HL-60 (cell line): ENCODE data around the gene ENOX2.
"Not testable (repeated sequence)": the region's sequence is repeated elsewhere in the genome, so short reads cannot be mapped to it uniquely, and the experiment has no call there.

Experiments
- DNase-seq, 2 experiments: peaks; one replicate each; pipeline ENCODE4 v3.0.0-alpha.2; 2010 to 2020; ENCODE audit warnings: low read depth in 1 of 2, low spot score in 1 of 2
- H3K27ac ChIP-seq: fragments of 250-450 bp; sonication (Bioruptor Pico); replicated peaks from 2 replicates; pipeline ENCODE4 v1.5.1; 2020; ENCODE audit warnings: mild to moderate bottlenecking, moderate library complexity
- H3K27me3 ChIP-seq: fragments of 250-450 bp; sonication (Bioruptor Pico); 2 replicates; pipeline ENCODE4 v1.5.1; 2021; ENCODE audit warnings: mild to moderate bottlenecking, moderate library complexity; ENCODE audit not compliant: insufficient read depth, poor library complexity, severe bottlenecking
- H3K4me3 ChIP-seq: replicated peaks from 2 replicates; pipeline ENCODE4 v1.5.1; 2011; ENCODE audit warnings: mild to moderate bottlenecking, control low read depth, low read length; ENCODE audit not compliant: insufficient read depth
- GABPA ChIP-seq: IDR thresholded peaks from 2 replicates; pipeline ENCODE4 v1.6.1; 2012; ENCODE audit warnings: low read depth
- POLR2AphosphoS5 ChIP-seq: IDR thresholded peaks from 2 replicates; pipeline ENCODE4 v1.6.1; 2012; ENCODE audit warnings: low read depth
- SPI1 ChIP-seq: IDR thresholded peaks from 2 replicates; pipeline ENCODE4 v1.6.1; 2012; ENCODE audit warnings: low read depth, mild to moderate bottlenecking, borderline replicate concordance
- TF ChIP-seq, protein P1 (sequence below): IDR thresholded peaks from one replicate; pipeline ENCODE4 v1.5.1; 2011; ENCODE audit warnings: low read length, control low read depth, inconsistent platforms; ENCODE audit not compliant: insufficient read depth
- TF ChIP-seq, protein P2 (sequence below): IDR thresholded peaks from 2 replicates; pipeline ENCODE4 v1.6.1; 2012; ENCODE audit warnings: low read depth; ENCODE audit not compliant: insufficient replicate concordance

Gene ENOX2

DNA sequence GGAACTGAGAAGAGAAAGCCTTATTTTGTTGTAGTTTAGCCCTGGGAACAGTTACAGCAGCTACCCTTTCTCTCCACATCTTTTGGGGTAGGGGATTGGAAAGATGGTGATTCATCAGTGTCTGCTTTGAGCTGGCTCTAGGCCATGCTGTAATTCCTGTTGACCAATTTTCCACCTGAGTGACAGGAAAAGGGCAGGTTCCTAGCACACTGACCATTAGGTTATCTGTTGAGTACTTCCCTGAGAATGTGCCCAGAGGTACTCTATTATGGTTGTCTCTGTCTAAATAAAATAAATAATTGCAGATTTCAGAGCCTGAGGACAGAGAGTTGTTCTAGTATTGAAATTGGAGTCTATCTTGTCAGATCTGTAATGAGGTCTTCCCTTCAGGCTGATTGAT is 109.0 kb downstream of the ENOX2 start:
- H3K27ac ChIP-seq: no peak overlapping the region
- no peak for TF ChIP-seq GABPA
- H3K27me3 ChIP-seq: no peaks in the 10 kb centered on the region
- DNase-seq: no peak
- H3K4me3 ChIP-seq: no peak overlapping the region

DNA sequence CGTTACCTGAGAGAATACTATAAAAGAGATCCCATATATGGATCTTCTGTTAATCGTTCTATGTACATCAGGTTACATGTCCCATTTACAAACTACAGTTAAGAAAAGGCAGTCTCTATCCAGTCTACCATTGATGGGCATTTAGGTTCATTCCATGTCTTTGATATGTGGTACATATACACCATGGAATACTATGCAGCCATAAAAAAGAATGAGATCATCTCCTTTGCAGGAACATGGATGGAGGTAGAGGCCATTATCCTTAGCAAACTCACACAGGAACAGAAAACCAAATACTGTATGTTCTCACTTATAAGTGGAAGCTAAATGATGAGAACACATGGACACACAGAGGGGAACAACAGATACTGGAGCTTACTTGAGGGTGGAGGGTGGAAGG is 111.1 kb downstream of the ENOX2 start:
- H3K27ac ChIP-seq: not testable (repeated sequence)

DNA sequence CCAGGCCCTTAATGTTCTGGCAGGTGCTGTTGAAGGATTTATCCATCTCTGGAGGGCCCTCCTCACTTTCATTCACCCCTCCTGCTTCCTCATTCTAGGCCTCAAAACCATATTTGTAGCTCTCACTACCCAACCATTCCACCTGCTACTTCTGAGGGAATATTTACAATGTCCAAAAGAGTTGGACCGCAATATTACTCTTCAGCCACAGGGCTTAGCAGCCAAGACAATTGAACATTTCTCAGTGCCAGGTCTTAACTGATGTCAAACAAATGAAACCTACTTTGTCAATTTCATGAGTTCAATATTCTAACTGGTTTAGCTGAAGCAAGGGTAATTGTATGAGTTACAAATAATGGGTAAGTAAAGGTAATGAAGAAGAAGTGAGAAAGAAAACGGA is 113.2 kb downstream of the ENOX2 start:
- no peaks in the 10 kb centered on the region for H3K27me3 ChIP-seq
- no peak overlapping the region for H3K4me3 ChIP-seq
- TF ChIP-seq SPI1: no peak
- TF ChIP-seq, protein P1, sequence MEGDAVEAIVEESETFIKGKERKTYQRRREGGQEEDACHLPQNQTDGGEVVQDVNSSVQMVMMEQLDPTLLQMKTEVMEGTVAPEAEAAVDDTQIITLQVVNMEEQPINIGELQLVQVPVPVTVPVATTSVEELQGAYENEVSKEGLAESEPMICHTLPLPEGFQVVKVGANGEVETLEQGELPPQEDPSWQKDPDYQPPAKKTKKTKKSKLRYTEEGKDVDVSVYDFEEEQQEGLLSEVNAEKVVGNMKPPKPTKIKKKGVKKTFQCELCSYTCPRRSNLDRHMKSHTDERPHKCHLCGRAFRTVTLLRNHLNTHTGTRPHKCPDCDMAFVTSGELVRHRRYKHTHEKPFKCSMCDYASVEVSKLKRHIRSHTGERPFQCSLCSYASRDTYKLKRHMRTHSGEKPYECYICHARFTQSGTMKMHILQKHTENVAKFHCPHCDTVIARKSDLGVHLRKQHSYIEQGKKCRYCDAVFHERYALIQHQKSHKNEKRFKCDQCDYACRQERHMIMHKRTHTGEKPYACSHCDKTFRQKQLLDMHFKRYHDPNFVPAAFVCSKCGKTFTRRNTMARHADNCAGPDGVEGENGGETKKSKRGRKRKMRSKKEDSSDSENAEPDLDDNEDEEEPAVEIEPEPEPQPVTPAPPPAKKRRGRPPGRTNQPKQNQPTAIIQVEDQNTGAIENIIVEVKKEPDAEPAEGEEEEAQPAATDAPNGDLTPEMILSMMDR: no peak
- TF ChIP-seq POLR2AphosphoS5: no peak
- no peak for TF ChIP-seq GABPA
- no peak overlapping the region for H3K27ac ChIP-seq
- DNase-seq: no peak

More for the DNA sequence above, 111.1 kb downstream of the ENOX2 start:
- not testable (repeated sequence) for H3K27me3 ChIP-seq, H3K4me3 ChIP-seq, DNase-seq

DNA sequence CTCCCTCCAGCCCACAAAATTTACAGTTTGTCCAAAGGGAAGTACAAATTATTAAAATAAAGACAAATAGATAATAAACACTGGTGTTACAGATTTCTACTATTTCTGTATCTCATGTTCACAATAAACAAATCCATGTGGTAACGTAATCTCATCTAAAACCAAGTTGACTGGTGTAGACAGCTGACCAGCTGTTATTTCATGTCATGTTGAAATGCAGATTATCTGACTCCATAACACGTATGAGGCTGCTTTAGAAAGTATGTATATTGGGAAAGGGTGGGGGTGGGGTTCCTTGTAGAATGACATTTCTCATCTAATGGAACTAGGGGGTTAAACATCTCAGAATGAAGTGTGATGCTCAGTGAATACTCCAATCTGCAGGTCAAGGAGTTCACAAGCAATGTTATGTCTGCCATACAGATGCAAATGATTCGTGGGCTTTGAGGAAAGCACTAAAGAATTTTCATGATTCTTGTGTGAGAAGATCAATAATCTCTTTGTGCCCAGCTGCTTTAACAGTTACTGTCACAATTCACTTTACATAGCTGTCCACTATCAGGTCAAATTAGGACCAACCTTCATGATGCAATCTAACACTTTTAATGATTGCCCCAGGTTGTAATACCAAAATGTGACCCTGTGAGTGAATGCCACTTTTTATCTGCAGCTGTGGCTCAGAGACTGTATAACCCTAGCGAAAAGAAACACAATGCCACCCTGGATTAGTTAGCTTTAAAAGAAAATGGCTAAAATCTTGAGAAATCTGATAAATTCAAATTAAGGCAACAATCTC is 114.0 kb downstream of the ENOX2 start:
- H3K27ac ChIP-seq: no peak overlapping the region
- no peak for DNase-seq
- H3K4me3 ChIP-seq: no peak overlapping the region
- TF ChIP-seq, protein P1: no peak
- TF ChIP-seq, protein P2, sequence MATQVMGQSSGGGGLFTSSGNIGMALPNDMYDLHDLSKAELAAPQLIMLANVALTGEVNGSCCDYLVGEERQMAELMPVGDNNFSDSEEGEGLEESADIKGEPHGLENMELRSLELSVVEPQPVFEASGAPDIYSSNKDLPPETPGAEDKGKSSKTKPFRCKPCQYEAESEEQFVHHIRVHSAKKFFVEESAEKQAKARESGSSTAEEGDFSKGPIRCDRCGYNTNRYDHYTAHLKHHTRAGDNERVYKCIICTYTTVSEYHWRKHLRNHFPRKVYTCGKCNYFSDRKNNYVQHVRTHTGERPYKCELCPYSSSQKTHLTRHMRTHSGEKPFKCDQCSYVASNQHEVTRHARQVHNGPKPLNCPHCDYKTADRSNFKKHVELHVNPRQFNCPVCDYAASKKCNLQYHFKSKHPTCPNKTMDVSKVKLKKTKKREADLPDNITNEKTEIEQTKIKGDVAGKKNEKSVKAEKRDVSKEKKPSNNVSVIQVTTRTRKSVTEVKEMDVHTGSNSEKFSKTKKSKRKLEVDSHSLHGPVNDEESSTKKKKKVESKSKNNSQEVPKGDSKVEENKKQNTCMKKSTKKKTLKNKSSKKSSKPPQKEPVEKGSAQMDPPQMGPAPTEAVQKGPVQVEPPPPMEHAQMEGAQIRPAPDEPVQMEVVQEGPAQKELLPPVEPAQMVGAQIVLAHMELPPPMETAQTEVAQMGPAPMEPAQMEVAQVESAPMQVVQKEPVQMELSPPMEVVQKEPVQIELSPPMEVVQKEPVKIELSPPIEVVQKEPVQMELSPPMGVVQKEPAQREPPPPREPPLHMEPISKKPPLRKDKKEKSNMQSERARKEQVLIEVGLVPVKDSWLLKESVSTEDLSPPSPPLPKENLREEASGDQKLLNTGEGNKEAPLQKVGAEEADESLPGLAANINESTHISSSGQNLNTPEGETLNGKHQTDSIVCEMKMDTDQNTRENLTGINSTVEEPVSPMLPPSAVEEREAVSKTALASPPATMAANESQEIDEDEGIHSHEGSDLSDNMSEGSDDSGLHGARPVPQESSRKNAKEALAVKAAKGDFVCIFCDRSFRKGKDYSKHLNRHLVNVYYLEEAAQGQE: no peak
- TF ChIP-seq SPI1: no peak
- TF ChIP-seq GABPA: no peak
- TF ChIP-seq POLR2AphosphoS5: no peak
- H3K27me3 ChIP-seq: no peaks in the 10 kb centered on the region

DNA sequence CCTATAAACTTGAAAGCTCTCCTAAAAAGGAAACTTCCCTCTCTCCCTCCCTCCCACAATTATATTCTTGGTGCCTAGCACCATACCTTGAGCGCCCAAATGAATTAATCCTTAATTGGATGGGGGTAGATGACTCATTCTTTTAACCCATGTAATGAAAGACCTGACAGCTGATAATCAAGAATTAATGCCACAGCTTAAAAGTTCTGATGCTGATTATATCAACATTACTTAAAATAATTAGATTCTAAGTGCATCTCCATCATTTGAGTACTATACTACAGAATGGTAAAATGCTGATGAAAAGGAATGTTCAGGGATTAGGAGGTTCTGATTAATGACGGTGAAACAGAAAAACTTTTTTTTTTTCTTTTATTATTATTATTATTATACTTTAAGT is 117.0 kb downstream of the ENOX2 start:
- no peak for DNase-seq
- Histone ChIP-seq H3K4me3 (no peak overlapping the region), H3K27ac (no peak overlapping the region), H3K27me3 (no peaks in the 10 kb centered on the region)
- TF ChIP-seq, protein P1: no peak
- TF ChIP-seq POLR2AphosphoS5 (no peak), GABPA (no peak), SPI1 (no peak)
- TF ChIP-seq, protein P2: no peak
